Esophagus muscularis mucosa (tissue), 4 donors: ENCODE data around the gene TTC39B. TPM values are rescaled to one million over a fixed set of nuclear protein-coding genes. Genes with fewer than 3 reads are reported as not detected.
"Not testable (repeated sequence)": the region's sequence is repeated elsewhere in the genome, so short reads cannot be mapped to it uniquely, and the experiment has no call there.

Experiments used
- DNase-seq: peaks from one replicate; pipeline ENCODE4 v3.0.0-alpha.2; 2017; ENCODE audit errors: extremely low spot score
- H3K27ac ChIP-seq, 4 donors: fragments of 200-600 bp; sonication (generic); replicated peaks in 1 of 4; 1 replicate in 3 of 4; 2 replicates in 1 of 4; pipeline ENCODE4 v1.5.1; 2016 to 2019; ENCODE audit warnings: mild to moderate bottlenecking in 1 of 4
- H3K27me3 ChIP-seq, 4 donors: fragments of 200-600 bp; sonication (generic); one replicate each; pipeline versions ENCODE4 v1.5.1 to v1.6.0; 2016 to 2019
- H3K36me3 ChIP-seq, 4 donors: fragments of 200-600 bp; sonication (generic); one replicate each; pipeline ENCODE4 v1.5.1; 2016 to 2019
- H3K4me1 ChIP-seq, 4 donors: fragments of 200-600 bp; sonication (generic); one replicate each; pipeline ENCODE4 v1.5.1; 2016 to 2019
- H3K4me3 ChIP-seq, 4 donors: fragments of 200-600 bp; sonication (generic); 1 replicate in 2 of 4; 2 replicates in 2 of 4; pipeline ENCODE4 v1.5.1; 2016 to 2019; ENCODE audit warnings: mild to moderate bottlenecking in 4 of 4, moderate library complexity in 1 of 4
- H3K9me3 ChIP-seq, 4 donors: fragments of 200-600 bp; sonication (generic); 1 replicate in 3 of 4; 2 replicates in 1 of 4; pipeline ENCODE4 v1.5.1; 2016 to 2019
- EP300 ChIP-seq: sonication (generic); formaldehyde crosslinking; IDR thresholded peaks from one replicate; pipeline ENCODE4 v1.6.1; 2017; ENCODE audit warnings: antibody characterized with exemption
- POLR2A ChIP-seq: fragments of 450-650 bp; IDR thresholded peaks from one replicate; pipeline ENCODE4 v1.6.1; 2017; ENCODE audit warnings: antibody characterized with exemption, moderate library complexity, mild to moderate bottlenecking, low read depth
- POLR2AphosphoS5 ChIP-seq, 2 donors: sonication (generic); formaldehyde crosslinking; IDR thresholded peaks; one replicate each; pipeline ENCODE4 v1.6.1; 2017; ENCODE audit warnings: antibody characterized with exemption in 2 of 2
- WGBS: methylation state at CpG from one replicate; pipeline ENCODE4 v1.1.5; 2018; 5-methylcytosine and 5-hydroxymethylcytosine counted together
- intact Hi-C: fragments of 100-400 bp; cut with DNase I; formaldehyde crosslinking; loops from one replicate; pipeline ENCODE4 v1.15.1; 2023
- total RNA-seq, 4 donors: library from RNA; depleted of rRNA; stranded (reverse); fragments of >200 nt; gene quantifications; one replicate each; pipeline versions ENCODE4 v1.1.0 to v1.2.1, GENCODE V29; 2016
- TF ChIP-seq, protein P1 (sequence below), 3 experiments: fragments of 200-600 bp in 2 of 3; fragments of 450-650 bp in 1 of 3; sonication (generic) in 2 of 3; IDR thresholded peaks; one replicate each; pipeline ENCODE4 v1.5.1; 2017 to 2019; ENCODE audit warnings: antibody characterized with exemption in 3 of 3, mild to moderate bottlenecking in 2 of 3, moderate library complexity in 1 of 3

The TTC39B gene
- total RNA-seq, 4 donors from 2014 or later, result 8.3 to 13.4 (median 10.9) TPM

DNA sequence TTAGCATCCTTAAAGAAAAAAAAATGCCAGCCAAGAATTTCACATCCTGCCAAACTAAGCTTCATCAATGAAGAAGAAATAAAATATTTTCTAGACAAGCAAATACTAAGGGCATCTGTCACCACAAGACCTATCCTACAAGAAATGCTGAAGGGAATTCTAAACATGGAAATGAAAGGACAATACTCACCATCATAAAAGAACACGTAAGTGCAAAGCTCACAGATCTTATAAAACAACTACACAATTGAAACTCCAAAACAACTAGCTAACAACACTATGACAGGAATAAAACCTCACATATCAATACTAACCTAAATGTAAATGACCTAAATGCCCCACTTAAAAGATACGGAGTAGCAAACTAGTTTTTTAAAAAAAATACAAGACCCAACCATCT is 71.4 kb downstream of the TTC39B start:
- no peak overlapping the region for H3K4me3 ChIP-seq
- no peak overlapping the region for H3K27ac ChIP-seq
- TF ChIP-seq, protein P1, sequence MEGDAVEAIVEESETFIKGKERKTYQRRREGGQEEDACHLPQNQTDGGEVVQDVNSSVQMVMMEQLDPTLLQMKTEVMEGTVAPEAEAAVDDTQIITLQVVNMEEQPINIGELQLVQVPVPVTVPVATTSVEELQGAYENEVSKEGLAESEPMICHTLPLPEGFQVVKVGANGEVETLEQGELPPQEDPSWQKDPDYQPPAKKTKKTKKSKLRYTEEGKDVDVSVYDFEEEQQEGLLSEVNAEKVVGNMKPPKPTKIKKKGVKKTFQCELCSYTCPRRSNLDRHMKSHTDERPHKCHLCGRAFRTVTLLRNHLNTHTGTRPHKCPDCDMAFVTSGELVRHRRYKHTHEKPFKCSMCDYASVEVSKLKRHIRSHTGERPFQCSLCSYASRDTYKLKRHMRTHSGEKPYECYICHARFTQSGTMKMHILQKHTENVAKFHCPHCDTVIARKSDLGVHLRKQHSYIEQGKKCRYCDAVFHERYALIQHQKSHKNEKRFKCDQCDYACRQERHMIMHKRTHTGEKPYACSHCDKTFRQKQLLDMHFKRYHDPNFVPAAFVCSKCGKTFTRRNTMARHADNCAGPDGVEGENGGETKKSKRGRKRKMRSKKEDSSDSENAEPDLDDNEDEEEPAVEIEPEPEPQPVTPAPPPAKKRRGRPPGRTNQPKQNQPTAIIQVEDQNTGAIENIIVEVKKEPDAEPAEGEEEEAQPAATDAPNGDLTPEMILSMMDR (IDR thresholded peaks at IDR 0.05), result no peak
- no peak for TF ChIP-seq POLR2AphosphoS5 (IDR thresholded peaks at IDR 0.05)
- no peak for TF ChIP-seq EP300
- no peak for DNase-seq
- intact Hi-C loops, result no loop called here
- no peaks in the 10 kb centered on the region for H3K27me3 ChIP-seq
- no peaks in the 10 kb centered on the region for H3K36me3 ChIP-seq
- peaks cover 0 to 8% (median 0%) of the 10 kb centered on the region in 4 donors for H3K9me3 ChIP-seq
- H3K4me1 ChIP-seq, result peaks cover 0 to 12% (median 3%) of the 10 kb centered on the region in 4 donors
- WGBS, result 93% methylated on average over 2 of the region's 2 CpGs

DNA sequence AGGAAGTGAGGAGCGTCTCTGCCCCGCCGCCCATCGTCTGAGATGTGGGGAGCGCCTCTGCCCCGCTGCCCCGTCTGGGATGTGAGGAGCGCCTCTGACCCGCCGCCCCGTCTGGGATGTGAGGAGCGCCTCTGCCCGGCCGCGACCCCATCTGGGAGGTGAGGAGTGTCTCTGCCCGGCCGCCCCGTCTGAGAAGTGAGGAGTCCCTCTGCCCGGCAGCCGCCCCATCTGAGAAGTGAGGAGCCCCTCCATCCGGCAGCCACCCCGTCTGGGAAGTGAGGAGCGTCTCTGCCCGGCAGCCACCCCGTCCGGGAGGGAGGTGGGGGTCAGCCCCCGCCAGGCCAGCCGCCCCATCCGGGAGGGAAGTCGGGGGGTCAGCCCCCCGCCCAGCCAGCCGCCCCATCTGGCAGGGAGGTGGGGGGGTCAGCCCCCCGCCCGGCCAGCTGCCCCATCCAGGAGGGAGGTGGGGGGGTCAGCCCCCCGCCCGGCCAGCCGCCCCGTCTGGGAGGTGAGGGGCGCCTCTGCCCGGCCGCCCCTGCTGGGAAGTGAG is 73.0 kb downstream of the TTC39B start:
- H3K27ac ChIP-seq, DNase-seq, H3K36me3 ChIP-seq, H3K27me3 ChIP-seq, H3K4me1 ChIP-seq, H3K4me3 ChIP-seq, H3K9me3 ChIP-seq, intact Hi-C loops: not testable (repeated sequence)
- WGBS, result 100% methylated on average over 7 of the region's 41 CpGs

DNA sequence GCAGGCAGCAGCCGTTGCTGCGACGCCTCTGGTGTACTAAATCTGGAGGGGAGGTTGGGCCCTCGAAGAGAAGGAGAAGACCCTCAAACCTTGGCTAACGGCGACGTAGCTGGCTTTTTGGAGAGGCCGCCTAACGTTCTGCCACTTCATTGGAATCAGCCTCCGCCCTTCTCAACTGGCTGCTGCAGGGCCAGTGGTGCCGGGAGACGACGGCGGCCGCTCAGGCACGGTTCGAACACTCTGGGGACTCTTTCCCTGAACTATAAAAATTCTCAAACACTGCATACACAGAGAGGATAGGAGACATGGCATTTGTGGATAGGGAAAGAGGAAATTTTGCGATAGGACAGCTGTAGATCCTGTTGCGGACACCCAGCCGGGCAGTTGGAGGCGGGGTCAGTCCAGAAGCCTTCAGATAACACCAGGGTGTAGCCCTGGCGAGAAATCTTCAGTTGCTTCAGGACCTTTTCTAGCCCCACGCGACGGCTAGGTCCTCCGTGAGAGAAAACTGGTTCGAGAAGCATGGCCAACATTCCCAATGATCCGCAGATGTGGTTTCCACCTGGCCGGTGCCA is 74.2 kb downstream of the TTC39B start:
- intact Hi-C loops, H3K9me3 ChIP-seq, H3K36me3 ChIP-seq: not testable (repeated sequence)

DNA sequence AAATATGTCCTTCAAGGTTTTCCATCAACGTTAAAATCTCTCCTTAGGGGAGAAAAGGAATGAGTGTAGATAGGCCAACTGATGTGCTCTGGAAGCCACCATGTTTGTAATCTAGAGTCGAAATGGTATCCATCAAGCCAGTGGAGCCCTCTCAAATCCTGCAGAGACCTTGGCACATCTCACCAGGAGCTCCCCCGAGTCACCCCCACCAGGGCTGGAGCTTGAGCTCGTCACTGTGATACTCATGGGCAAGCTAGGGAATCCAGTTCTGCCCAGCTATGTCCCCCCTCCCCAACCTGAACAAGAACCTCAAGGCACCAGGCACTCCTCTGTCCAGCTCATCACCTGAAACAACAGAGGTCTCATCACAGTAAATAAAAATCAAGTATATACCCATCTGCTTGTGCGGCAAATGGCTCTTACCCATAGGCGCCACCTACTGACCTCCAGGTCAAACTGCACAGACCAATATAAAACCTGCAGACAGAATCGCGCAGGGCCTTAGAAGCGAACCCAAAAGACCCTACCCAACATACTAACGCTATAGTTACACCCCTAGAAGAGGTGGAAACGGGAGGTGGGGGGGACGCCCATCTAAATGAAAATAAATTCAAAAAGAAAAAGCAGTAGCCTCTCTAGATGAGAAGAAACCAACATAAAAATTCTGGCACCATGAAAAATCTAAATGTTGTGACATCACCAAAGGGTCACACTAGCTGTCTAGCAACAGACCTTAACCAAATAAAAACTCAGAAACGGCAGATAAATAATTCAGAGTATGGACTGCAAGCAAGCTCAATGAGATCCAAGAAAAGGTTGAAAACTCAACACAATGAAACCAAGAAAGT is 75.0 kb downstream of the TTC39B start:
- Histone ChIP-seq H3K27me3 (no peaks in the 10 kb centered on the region), H3K9me3 (no peaks in the 10 kb centered on the region), H3K27ac (no peak overlapping the region), H3K4me1 (peaks cover 0 to 3% (median 0%) of the 10 kb centered on the region in 4 donors), H3K36me3 (no peaks in the 10 kb centered on the region), H3K4me3 (no peak overlapping the region)
- 64% methylated on average over 13 of the region's 13 CpGs for WGBS
- intact Hi-C loops, result no loop called here
- no peak for DNase-seq
- TF ChIP-seq, protein P1 (IDR thresholded peaks at IDR 0.05), result peak in 1 of 3 experiments; percentile 45
- TF ChIP-seq POLR2A, result no peak

More for the DNA sequence above, 74.2 kb downstream of the TTC39B start:
- H3K4me1 ChIP-seq, H3K4me3 ChIP-seq, H3K27me3 ChIP-seq, H3K27ac ChIP-seq, DNase-seq: not testable (repeated sequence)
- WGBS, result 96% methylated on average over 23 of the region's 29 CpGs

DNA sequence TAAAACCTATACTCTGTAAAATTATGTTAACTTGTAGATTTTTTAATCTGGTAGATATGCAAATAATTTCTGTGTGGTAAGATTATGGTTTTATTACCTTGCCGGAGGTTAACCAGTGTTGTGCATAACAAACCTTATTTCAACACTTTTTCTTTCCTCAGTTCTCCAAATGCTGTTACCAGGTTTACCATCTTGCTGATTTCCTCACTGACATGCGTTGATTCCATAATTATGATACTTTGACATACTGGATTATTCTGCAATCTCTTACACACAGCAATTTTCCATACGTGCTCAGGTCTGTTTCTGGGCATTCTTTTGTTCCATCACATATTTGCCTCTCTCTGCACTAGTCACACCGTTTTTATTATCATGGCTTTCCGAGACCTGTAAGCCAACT is 77.6 kb downstream of the TTC39B start:
- intact Hi-C loops, result no loop called here
- H3K36me3 ChIP-seq, result peaks cover 0 to under 1% (median 0%) of the 10 kb centered on the region in 4 donors
- DNase-seq, result no peak
- H3K27me3 ChIP-seq, result no peaks in the 10 kb centered on the region
- peaks cover 0 to 3% (median 0%) of the 10 kb centered on the region in 4 donors for H3K4me1 ChIP-seq
- 34% methylated on average over 5 of the region's 5 CpGs for WGBS
- no peak overlapping the region for H3K27ac ChIP-seq
- TF ChIP-seq POLR2AphosphoS5 (IDR thresholded peaks at IDR 0.05) (no peak), EP300 (no peak), POLR2A (no peak)
- TF ChIP-seq, protein P1 (IDR thresholded peaks at IDR 0.05), result no peak
- H3K9me3 ChIP-seq, result no peaks in the 10 kb centered on the region
- H3K4me3 ChIP-seq, result no peak overlapping the region
